Mesothelial cell of epicardium (in vitro differentiated cells): Measurements from ENCODE around the gene NT5E. TPM values are rescaled to one million over a fixed set of nuclear protein-coding genes. Genes with fewer than 3 reads are reported as not detected.
A peak's percentile ranks its signal among the peaks of the same experiment; 100 is the strongest.

Experiments
- DNase-seq, 2 experiments: peaks; one replicate each; pipeline ENCODE4 v3.0.0; 2021; ENCODE audit warnings: low spot score in 2 of 2; ENCODE audit not compliant: unreplicated experiment in 2 of 2
- H3K27ac Mint-ChIP-seq: 2 replicates; pipeline ENCODE4 v1.8.0; 2021; ENCODE audit warnings: mixed read lengths
- H3K27me3 Mint-ChIP-seq: 2 replicates; pipeline ENCODE4 v1.8.0; 2021; ENCODE audit warnings: low read depth, mixed read lengths
- H3K36me3 Mint-ChIP-seq: 2 replicates; pipeline ENCODE4 v1.8.0; 2021; ENCODE audit warnings: mixed read lengths
- H3K4me1 Mint-ChIP-seq: 2 replicates; pipeline ENCODE4 v1.8.0; 2021; ENCODE audit warnings: mixed read lengths
- H3K4me3 Mint-ChIP-seq: 2 replicates; pipeline ENCODE4 v1.8.0; 2021; ENCODE audit warnings: mild to moderate bottlenecking, moderate library complexity, mixed read lengths
- H3K9me3 Mint-ChIP-seq: 2 replicates; pipeline ENCODE4 v1.8.0; 2021; ENCODE audit warnings: mixed read lengths
- CTCF ChIP-seq: fragments of 200-600 bp; sonication (generic); IDR thresholded peaks from one replicate; pipeline ENCODE4 v1.5.0; 2021; ENCODE audit warnings: antibody characterized with exemption; ENCODE audit not compliant: unreplicated experiment
- total RNA-seq: library from RNA; stranded (reverse); gene quantifications from 3 replicates; pipeline ENCODE4 v1.2.1, GENCODE V29; 2021

NT5E gene
- total RNA-seq, 1 donor from 2014 or later: 0.25 TPM

- no peaks in the 10 kb centered on the region for H3K4me1 Mint-ChIP-seq
- no peaks in the 10 kb centered on the region for H3K27me3 Mint-ChIP-seq
- H3K9me3 Mint-ChIP-seq: peaks cover 23% of the 10 kb centered on the region
These were observed 14.0 kb upstream of the NT5E start for GRCh38 chr6:85435851-85436250.

GRCh38 chr6:85436411-85436810 is 13.5 kb upstream of the NT5E start:
- no peaks in the 10 kb centered on the region for H3K36me3 Mint-ChIP-seq
- no peak overlapping the region for H3K4me3 Mint-ChIP-seq
- no peaks in the 10 kb centered on the region for H3K27me3 Mint-ChIP-seq
- H3K9me3 Mint-ChIP-seq: peaks cover 24% of the 10 kb centered on the region
- peak overlapping the region; percentile 32 for H3K27ac Mint-ChIP-seq
- no peaks in the 10 kb centered on the region for H3K4me1 Mint-ChIP-seq
- no peak for TF ChIP-seq CTCF
- no peak for DNase-seq

More at GRCh38 chr6:85435851-85436250, 14.0 kb upstream of the NT5E start:
- DNase-seq: no peak
- TF ChIP-seq CTCF: no peak
- no peak overlapping the region for H3K27ac Mint-ChIP-seq
- no peak overlapping the region for H3K4me3 Mint-ChIP-seq
- no peaks in the 10 kb centered on the region for H3K36me3 Mint-ChIP-seq

GRCh38 chr6:85436939-85437495 is 12.9 kb upstream of the NT5E start:
- no peaks in the 10 kb centered on the region for H3K27me3 Mint-ChIP-seq
- H3K36me3 Mint-ChIP-seq: no peaks in the 10 kb centered on the region
- no peak overlapping the region for H3K27ac Mint-ChIP-seq
- no peak for DNase-seq
- no peak for TF ChIP-seq CTCF
- H3K9me3 Mint-ChIP-seq: peaks cover 28% of the 10 kb centered on the region
- H3K4me1 Mint-ChIP-seq: no peaks in the 10 kb centered on the region
- no peak overlapping the region for H3K4me3 Mint-ChIP-seq

- no peaks in the 10 kb centered on the region for H3K4me1 Mint-ChIP-seq
- H3K27ac Mint-ChIP-seq: no peak overlapping the region
- H3K36me3 Mint-ChIP-seq: no peaks in the 10 kb centered on the region
- H3K9me3 Mint-ChIP-seq: peaks cover 12% of the 10 kb centered on the region
- no peak for TF ChIP-seq CTCF
- H3K27me3 Mint-ChIP-seq: peaks cover 32% of the 10 kb centered on the region
- H3K4me3 Mint-ChIP-seq: no peak overlapping the region
- DNase-seq: no peak
These were observed 6.3 kb upstream of the NT5E start for GRCh38 chr6:85443349-85444117.

GRCh38 chr6:85449388-85449817 is 480 bp upstream of the NT5E start:
- DNase-seq: no peak
- no peak for TF ChIP-seq CTCF
- H3K4me1 Mint-ChIP-seq: peaks cover 12% of the 10 kb centered on the region
- H3K27me3 Mint-ChIP-seq: peaks cover 88% of the 10 kb centered on the region
- peak overlapping the region; percentile 68 for H3K4me3 Mint-ChIP-seq
- peak overlapping the region; percentile 44 for H3K27ac Mint-ChIP-seq
- no peaks in the 10 kb centered on the region for H3K36me3 Mint-ChIP-seq
- H3K9me3 Mint-ChIP-seq: no peaks in the 10 kb centered on the region
